ENCODE data around the gene HAND1.
A peak's percentile ranks its signal among the peaks of the same experiment; 100 is the strongest.

- peak; percentile 87 to 96 (median 95) for TF ChIP-seq CTCF (IDR thresholded peaks at IDR 0.05)
- no peak for TF ChIP-seq POLR2A (IDR thresholded peaks at IDR 0.05)
Observed at GRCh38 chr5:154467655-154468354, 10.2 kb downstream of the HAND1 start.
